Stimulated activated memory B cell treated with anti-CD40 and anti-IgM and Interleukin-4, amounts not matched to agents 10 μg/mL and 1 μg/mL and 100 μg/mL, for 72 hours (primary cell): Measurements from ENCODE around the gene CTIF.

Experiments used
- ATAC-seq: fragments of 150-1000 bp; cut with Tn5 transposase; 2 replicates; pipeline ENCODE4 v1.10.0; 2021
- H3K27ac Mint-ChIP-seq: one replicate; pipeline ENCODE4 v1.8.0; 2022; ENCODE audit warnings: mild to moderate bottlenecking, mixed read lengths
- H3K27me3 Mint-ChIP-seq: one replicate; pipeline ENCODE4 v1.8.0; 2022; ENCODE audit warnings: mixed read lengths
- H3K36me3 Mint-ChIP-seq: one replicate; pipeline ENCODE4 v1.8.0; 2022; ENCODE audit warnings: mixed read lengths
- H3K4me1 Mint-ChIP-seq: one replicate; pipeline ENCODE4 v1.8.0; 2022; ENCODE audit warnings: mixed read lengths
- H3K4me3 Mint-ChIP-seq: one replicate; pipeline ENCODE4 v1.8.0; 2022; ENCODE audit warnings: mild to moderate bottlenecking, moderate library complexity, mixed read lengths
- H3K9me3 Mint-ChIP-seq: one replicate; pipeline ENCODE4 v1.8.0; 2022; ENCODE audit warnings: mixed read lengths

The CTIF gene

DNA sequence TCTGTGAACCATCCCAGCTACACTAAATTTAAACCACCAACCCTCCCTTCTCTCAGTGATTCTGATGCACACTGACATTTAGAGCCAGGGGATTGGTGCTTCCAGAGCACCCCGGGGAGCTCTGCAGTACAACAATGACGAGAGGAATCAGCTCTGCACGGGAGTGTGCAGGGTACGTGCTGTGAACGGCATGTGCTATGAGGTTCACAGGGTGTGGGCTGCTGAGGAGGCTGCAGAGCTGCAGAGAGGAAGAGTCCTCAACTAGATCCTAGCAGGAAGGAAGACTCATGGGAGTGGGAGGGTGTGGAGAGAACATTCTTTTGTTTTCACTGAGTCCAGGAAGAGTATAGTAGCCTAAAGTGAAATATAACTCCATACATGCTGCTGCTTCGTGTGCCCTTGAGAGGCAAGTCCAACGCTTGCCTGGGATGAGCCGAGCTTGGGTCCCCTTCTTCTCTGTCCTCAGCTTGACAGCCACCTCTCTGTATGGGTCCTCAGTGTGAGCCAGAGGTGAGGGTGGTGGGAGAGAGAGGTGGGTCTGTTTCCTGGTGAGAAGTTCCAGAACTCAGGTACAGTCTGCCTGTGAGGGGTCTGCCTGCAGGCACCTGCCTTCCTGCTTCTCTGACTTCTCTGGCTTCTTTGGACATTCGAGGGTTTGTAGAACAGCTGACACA lies 118.8 kb downstream of the CTIF start:
- Mint-ChIP-seq H3K4me1 (peaks cover 6% of the 10 kb centered on the region), H3K36me3 (no peaks in the 10 kb centered on the region), H3K27me3 (no peaks in the 10 kb centered on the region), H3K27ac (no peak overlapping the region), H3K9me3 (no peaks in the 10 kb centered on the region), H3K4me3 (no peak overlapping the region)
- peak; percentile 17 for ATAC-seq

DNA sequence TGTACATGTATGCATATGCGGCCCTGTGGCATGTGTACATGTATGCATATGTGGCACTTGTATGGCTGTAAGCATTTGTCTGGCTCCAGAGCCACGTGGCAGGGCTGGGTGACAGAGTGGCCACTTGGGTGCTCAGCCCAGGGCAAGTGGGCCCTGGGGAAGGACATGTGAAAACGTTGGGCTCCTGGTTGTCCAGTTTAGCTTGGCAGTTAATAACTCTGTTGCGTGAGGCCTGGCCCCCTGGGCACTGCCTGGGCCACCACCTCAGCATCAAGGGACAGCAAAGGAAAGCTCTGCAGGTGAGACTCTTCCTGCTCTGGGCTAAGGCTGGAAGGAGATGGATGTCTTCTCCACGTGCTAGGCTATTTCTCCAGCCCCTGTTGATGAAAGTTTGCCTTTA lies 119.9 kb downstream of the CTIF start:
- Mint-ChIP-seq H3K27me3 (no peaks in the 10 kb centered on the region), H3K4me3 (no peak overlapping the region), H3K36me3 (no peaks in the 10 kb centered on the region), H3K9me3 (no peaks in the 10 kb centered on the region), H3K27ac (no peak overlapping the region), H3K4me1 (peaks cover 6% of the 10 kb centered on the region)
- no peak for ATAC-seq

DNA sequence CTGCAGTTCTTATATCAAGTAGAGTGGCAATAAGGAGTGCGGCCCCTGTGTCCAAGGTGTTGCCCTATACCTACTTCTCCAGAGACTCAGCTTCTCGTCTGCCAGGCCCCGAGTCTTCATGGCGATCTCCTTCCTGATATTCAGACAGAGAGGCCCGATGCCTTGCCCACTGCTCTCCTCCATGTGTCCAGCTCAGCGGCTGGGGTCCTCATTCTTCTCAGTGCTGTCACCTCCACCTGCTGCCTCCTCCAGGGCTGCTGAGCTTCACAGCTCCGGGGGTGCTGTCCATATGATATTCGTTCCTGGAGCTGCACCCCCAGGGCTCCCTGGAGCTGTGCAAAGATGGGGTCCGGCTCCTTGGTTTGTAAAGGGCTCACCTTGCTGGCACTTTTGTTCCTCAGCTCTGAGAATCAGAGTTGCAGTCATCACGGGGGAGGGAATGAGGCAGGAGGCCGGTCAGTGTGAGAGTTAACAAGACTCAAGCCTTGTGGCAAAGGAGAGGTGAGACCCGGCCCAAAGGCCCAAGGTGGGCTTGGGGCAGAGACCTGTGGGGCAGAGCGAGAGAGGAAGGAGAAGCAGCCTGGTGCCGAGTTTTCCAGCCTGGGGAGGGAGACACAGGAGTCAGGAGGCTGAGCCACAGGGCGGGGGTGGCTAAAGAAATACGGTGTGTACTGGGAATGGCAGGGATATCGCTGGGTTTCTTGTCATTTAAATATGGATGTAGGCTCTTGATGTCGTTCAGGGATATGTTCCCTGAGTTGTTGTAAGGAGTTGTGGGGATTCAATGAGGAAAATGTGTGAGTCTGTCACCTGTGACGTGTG lies 120.6 kb downstream of the CTIF start:
- ATAC-seq: no peak
- H3K4me3 Mint-ChIP-seq: no peak overlapping the region
- H3K36me3 Mint-ChIP-seq: no peaks in the 10 kb centered on the region
- H3K9me3 Mint-ChIP-seq: no peaks in the 10 kb centered on the region
- H3K27ac Mint-ChIP-seq: no peak overlapping the region
- H3K4me1 Mint-ChIP-seq: peaks cover 6% of the 10 kb centered on the region
- H3K27me3 Mint-ChIP-seq: no peaks in the 10 kb centered on the region

DNA sequence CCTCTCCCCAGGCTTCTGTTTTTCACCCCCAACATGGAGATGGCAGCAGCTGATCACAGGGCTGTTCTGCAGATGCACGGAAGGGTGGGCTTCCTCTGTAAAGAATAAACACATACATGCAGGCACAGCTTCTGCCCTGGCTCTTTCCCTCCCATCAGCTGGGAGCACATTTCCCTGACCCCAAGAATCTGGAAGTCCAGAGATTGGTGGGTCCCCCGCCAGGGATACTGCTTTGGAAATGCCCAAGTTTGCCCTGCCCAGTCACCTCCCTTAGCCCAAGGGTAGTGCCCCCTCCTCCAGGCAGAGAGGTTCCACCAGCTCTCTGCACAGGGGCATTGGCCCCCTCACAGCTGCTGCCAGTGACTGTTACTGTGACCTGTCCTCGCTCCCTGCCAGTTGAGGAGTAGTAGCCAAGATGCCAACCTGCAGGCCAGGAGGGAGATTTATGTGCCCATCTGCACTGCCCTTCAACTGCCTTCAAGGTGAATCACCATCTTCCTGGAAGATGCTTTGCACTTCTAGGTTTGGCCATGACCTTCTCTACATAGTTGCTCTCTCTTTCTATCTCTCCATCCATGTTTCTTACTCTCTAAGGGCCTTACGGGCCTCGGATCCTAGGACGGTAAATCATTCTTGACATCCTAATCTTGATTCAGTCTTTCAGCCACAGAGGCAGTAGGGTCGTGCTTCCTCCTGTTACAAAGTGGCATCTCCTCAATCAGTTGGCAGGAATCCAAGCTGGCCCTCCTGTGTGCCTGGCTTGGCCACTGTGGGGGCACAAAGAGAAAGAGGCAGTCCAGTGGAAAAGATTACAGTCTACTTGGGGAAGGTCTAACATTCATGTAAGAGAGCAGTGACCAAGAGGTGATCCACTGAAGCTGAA lies 121.8 kb downstream of the CTIF start:
- H3K36me3 Mint-ChIP-seq: peaks cover 3% of the 10 kb centered on the region
- H3K27me3 Mint-ChIP-seq: no peaks in the 10 kb centered on the region
- no peak overlapping the region for H3K27ac Mint-ChIP-seq
- no peaks in the 10 kb centered on the region for H3K9me3 Mint-ChIP-seq
- H3K4me3 Mint-ChIP-seq: no peak overlapping the region
- peaks cover 6% of the 10 kb centered on the region for H3K4me1 Mint-ChIP-seq
- no peak for ATAC-seq

DNA sequence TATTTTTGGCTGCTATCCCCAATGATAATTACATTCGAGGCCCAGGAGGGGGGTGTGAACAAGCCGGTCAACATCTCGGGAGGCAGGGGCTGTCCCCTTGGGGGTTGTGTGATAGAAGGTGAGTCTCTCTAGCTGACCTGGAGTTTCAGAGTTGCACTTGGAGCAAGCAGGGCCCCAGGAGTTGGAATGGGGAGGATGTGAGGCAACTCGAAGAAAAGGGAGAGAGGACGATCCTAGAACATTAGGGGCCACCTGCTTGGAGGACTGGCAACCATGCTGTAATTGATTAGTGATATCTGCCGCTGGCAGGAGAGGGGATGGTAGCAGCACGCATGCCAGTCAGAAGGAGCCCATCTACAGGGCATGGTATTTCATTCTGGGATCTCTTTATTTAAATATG lies 122.6 kb downstream of the CTIF start:
- H3K4me3 Mint-ChIP-seq: no peak overlapping the region
- H3K27me3 Mint-ChIP-seq: no peaks in the 10 kb centered on the region
- H3K9me3 Mint-ChIP-seq: peaks cover 4% of the 10 kb centered on the region
- ATAC-seq: no peak
- no peak overlapping the region for H3K27ac Mint-ChIP-seq
- H3K36me3 Mint-ChIP-seq: peaks cover 11% of the 10 kb centered on the region
- peaks cover 6% of the 10 kb centered on the region for H3K4me1 Mint-ChIP-seq

DNA sequence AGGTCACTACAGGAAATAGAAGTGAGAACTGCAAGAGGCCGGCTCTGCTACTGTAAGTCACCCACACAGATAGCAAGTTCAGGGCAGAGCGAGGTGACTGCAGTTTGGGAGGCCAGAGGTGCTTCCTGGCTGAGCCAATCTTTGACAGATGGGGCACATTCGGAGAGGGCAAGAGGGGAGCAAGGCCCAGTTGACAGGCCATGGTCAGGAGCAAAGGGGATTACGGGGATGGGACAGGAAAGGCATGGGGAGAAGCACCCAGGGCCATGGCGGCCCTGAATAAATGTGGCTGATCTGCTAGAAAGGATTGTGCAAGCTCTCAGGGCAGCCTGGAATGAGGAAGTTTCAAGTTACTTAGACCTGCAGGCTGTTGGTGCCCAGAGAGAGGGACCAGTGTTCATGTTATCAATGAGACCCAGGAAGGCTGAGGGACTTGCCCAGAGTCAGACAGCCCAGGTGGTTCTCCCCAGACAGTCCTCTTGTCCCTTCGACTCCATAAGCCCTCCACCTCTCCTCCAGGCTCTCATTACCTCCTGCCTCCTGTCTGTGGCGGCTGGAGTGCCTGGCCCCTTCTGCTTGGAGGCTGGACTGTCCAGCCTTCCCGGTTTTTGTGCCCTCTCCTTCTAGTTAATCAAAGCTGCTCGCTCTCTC lies 123.3 kb downstream of the CTIF start:
- H3K27me3 Mint-ChIP-seq: no peaks in the 10 kb centered on the region
- no peak overlapping the region for H3K4me3 Mint-ChIP-seq
- H3K4me1 Mint-ChIP-seq: peaks cover 9% of the 10 kb centered on the region
- H3K9me3 Mint-ChIP-seq: peaks cover 4% of the 10 kb centered on the region
- no peak for ATAC-seq
- no peak overlapping the region for H3K27ac Mint-ChIP-seq
- peaks cover 14% of the 10 kb centered on the region for H3K36me3 Mint-ChIP-seq

DNA sequence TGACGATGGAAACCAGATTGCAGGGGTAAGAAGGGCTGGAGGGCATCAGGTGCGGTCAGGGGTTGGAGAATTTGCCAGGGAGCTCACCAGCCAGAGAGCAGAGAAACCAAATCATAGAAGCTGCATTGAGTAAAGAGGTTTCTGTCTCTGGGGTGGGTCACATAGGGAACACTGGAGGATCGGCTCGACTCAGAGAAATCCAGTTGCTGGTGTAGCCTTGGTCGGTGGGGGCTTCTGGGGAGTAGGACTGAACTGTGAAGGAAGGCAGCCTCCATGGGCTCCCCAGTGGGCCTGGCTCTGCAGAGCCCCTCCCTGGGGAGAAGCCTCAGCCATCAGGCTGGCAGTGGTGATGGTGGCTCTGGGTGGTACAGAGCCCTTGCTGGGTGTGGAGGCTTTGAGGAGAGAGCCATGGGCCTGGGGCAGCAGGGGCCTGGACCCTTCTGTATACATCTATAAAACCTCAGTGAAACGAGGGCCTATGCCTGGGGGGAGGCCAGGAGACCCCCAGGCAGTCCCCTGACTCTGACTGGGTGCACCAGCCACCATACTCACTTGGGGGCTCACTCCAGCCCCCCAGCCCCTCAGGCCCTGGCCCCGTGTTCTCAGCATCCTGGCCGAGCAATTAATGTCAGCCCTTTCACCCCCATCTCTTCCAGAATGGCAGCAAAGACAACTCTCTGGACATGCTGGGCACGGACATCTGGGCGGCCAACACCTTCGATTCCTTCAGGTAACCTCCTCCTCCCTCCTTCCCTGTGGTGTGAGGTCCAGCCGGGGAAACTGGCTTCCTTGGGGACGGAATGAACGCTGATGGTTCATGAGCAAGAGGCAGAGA lies 124.5 kb downstream of the CTIF start:
- peaks cover 21% of the 10 kb centered on the region for H3K4me1 Mint-ChIP-seq
- H3K36me3 Mint-ChIP-seq: peaks cover 14% of the 10 kb centered on the region
- H3K27ac Mint-ChIP-seq: no peak overlapping the region
- no peak for ATAC-seq
- no peaks in the 10 kb centered on the region for H3K27me3 Mint-ChIP-seq
- H3K9me3 Mint-ChIP-seq: peaks cover 4% of the 10 kb centered on the region
- H3K4me3 Mint-ChIP-seq: no peak overlapping the region

DNA sequence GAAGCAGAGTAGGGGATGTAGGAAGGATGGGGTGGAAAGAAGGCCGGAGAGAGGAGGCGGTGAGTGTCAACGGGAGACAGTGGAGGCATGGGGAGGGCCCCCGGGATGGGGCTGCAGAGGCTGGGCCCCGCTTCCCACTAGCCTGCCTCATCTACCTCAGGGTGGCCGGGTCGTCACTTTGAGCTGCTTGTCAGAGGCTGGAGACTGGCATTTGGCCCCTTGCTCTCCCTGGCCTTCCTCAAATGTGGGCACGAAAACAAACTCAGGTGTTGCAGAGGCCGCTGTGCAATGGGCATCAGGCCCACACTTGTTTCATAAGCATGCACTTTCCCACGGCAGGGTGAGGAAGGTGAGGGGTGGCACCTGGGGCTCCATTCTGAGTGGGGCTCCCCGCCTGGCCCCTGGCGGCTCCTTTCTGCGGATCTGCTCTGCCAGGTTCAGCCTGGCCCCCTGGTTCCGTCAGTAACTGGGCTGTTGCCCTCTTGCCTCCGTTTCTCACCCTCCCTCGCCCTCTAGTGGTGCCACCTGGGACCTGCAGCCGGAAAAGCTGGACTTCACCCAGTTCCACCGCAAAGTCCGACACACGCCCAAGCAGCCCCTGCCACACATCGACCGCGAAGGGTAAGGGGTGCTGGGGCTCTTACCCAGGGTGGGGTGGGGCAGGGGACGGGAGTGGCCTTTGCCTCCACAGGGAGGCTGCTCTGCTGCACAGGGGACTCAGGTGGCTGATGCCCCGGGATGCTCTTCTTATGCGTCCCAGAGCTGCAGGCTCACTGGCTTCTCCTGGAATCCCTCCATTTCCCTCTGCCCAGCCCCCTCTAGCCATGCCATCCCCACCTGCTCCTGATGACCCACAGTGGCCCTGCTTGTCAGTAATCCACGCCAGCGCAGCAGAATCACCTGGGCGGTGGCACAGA lies 125.4 kb downstream of the CTIF start:
- H3K27me3 Mint-ChIP-seq: no peaks in the 10 kb centered on the region
- no peak overlapping the region for H3K4me3 Mint-ChIP-seq
- peaks cover 14% of the 10 kb centered on the region for H3K36me3 Mint-ChIP-seq
- H3K4me1 Mint-ChIP-seq: peaks cover 28% of the 10 kb centered on the region
- no peak overlapping the region for H3K27ac Mint-ChIP-seq
- no peak for ATAC-seq
- peaks cover 4% of the 10 kb centered on the region for H3K9me3 Mint-ChIP-seq

DNA sequence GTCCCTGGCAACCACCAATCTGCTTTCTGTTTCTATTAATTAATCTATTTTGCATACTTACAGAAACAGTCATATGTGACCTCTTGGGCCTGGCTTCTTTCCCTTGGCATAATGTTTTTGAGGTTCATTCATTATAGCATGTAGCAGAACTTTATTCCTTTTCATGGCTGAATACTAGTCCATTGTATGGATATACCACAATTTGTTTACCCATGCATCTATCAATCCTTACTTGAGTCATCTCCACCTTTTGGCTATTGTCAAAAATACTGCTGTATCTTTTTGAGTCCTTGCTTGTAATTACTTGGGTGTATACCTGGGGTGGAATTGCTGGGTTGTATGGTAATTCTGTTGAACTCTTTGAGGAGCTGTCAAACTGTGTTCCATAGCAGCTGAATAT lies 126.8 kb downstream of the CTIF start:
- no peak for ATAC-seq
- Mint-ChIP-seq H3K27me3 (no peaks in the 10 kb centered on the region), H3K9me3 (peaks cover 4% of the 10 kb centered on the region), H3K36me3 (peaks cover 16% of the 10 kb centered on the region), H3K27ac (no peak overlapping the region), H3K4me1 (peaks cover 28% of the 10 kb centered on the region), H3K4me3 (no peak overlapping the region)

DNA sequence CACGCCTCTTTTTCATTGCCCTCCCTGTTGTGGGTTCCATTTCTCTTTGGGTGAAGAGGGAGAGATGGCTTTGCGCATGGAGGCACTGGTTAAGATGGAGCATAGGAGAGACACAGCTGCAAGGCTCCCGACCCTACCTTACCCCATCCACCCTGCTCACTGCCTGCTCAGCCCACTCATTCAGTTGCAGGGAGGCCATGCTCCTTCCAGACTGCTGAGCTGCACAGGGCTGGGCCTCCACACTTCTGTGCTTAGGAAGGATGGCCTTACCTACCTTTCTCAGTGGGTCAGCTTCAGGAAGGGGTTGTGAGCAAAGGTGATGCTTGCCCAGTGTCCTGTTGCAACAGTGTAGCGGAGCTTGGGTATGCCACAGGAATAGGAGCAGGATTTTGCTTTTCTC lies 127.8 kb downstream of the CTIF start:
- H3K4me1 Mint-ChIP-seq: peaks cover 28% of the 10 kb centered on the region
- H3K9me3 Mint-ChIP-seq: peaks cover 8% of the 10 kb centered on the region
- H3K27ac Mint-ChIP-seq: peak overlapping the region; percentile 65
- no peaks in the 10 kb centered on the region for H3K27me3 Mint-ChIP-seq
- ATAC-seq: no peak
- H3K4me3 Mint-ChIP-seq: no peak overlapping the region
- H3K36me3 Mint-ChIP-seq: peaks cover 25% of the 10 kb centered on the region

DNA sequence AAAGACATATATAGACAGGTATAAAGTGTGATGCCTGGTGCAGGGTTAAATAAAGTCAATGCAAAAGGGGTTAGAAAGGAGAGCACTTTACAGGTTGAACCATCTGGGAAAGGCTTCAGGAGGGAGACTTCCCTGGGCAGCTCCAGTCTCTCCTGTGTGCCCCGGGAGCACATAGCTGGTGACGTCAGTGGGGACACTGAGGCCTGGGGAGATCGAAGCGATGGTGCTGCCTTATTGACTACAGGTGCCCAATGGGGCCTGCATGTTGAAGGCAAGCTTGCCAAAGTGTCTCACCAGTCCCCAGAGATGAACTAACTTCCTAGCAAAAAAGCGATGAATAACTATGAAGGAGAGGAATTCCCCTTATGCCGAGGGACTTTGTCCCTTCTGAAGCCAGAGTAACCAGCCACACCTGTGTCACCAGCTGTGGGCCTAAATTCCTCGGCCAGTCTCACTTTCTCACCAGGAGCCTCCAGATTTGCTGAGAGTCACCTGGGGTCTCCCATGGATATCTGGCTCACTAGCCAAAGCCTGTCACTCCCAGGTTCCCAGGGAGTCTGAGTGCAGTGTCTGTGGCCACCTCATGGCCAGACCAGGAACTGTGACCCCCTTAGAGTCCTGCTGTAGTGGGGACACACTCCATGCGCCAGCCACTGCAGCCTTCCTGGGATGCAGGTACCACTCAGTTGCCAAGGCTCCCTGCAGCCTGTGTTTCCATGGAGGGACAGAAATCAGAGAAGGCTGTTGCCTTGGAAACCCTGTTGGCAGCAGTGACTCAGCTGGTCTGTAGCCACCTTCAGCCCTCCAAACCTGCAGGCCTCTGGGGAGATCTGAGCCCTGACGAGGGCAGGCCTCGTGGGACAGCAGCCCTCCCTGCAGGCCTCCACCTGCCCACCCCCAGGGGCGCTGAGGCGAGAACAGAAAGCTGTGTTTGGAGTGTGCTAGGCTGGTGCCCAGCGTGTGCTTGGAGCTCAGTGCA lies 128.7 kb downstream of the CTIF start:
- peak overlapping the region; percentile 65 for H3K27ac Mint-ChIP-seq
- H3K9me3 Mint-ChIP-seq: peaks cover 10% of the 10 kb centered on the region
- H3K4me3 Mint-ChIP-seq: no peak overlapping the region
- H3K27me3 Mint-ChIP-seq: no peaks in the 10 kb centered on the region
- ATAC-seq: peak; percentile 88
- H3K36me3 Mint-ChIP-seq: peaks cover 29% of the 10 kb centered on the region
- H3K4me1 Mint-ChIP-seq: peaks cover 22% of the 10 kb centered on the region

DNA sequence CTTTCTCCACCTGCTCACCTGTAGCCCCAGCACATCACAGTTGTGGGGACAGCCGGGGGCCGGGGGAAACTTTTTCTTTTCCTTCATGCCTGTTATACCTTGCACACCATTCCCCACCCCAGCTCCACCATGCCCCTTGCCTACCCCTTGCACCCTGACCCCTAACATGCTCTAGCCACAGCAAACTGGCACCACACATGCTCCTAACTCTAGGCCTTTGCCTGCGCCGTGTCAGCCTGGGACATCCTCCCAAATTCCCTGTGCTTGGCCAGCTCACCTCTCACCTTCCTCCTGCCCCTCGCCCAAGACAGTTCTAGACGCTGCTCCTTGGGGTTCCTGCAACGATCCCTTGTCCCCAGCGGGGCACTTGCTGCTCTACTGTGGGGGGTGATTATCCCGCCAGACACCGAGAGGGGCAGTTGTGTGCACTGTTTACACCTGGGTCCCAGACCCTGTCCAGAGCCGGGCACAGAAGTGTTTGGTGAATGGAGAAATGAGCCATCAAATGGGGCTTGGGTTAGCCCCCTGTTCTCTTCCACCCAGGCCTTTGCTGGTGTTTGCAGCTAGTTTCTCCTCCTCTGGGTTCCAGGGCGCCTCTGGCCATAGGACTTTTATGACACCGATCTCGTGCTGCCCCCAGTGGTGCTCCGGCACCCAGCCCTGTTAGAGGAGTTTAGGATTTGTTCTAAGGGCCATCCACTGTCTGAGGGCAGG lies 129.8 kb downstream of the CTIF start:
- H3K9me3 Mint-ChIP-seq: peaks cover 10% of the 10 kb centered on the region
- peak overlapping the region; percentile 65 for H3K27ac Mint-ChIP-seq
- no peaks in the 10 kb centered on the region for H3K27me3 Mint-ChIP-seq
- no peak for ATAC-seq
- peaks cover 22% of the 10 kb centered on the region for H3K4me1 Mint-ChIP-seq
- H3K36me3 Mint-ChIP-seq: peaks cover 29% of the 10 kb centered on the region
- H3K4me3 Mint-ChIP-seq: no peak overlapping the region
